ENCODE data around the gene HNRNPLL. TPM values are rescaled to one million over a fixed set of nuclear protein-coding genes. Genes with fewer than 3 reads are reported as not detected.
"Not testable (repeated sequence)": the region's sequence is repeated elsewhere in the genome, so short reads cannot be mapped to it uniquely, and the experiment has no call there.

Gene HNRNPLL
- 12.3 TPM for total RNA-seq

DNA sequence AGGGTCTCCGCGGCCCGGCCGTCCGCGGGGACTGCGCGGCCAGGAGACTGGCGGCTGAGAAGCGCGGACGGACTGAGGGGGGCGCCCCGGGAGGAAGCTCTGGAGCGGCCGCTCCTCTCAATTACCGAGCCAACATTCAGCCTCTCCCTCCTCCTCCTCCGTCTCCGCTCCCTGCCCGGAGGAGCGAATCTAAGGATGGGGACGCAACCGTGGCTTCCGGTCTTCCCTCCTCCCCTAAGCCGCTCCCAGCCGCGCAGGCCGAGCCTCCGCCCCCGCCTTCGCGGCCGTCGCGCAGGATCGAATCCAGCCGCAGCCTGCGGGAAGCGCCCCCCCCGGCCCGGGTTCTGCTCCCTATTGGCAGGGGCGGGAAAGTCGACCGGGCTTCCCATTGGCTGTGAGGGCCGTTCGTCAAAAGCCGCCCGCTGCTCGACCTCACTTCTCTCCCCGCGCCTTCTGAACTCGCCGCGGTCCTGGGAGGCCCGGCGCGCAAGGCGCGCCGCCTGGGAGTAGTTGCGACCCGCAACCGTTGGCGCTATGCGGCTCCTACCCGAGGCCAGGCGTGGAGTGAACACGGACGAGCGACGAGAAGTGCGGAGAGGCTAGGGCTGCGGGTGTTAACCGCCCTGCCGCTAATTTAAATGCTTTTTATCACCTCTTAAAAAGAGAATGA, at the start of gene HNRNPLL:
Gene HNRNPLL, minus strand, starts transcription at position 197 of the 670 bp plus-strand sequence. CDS start 302 bp downstream, outside the sequence.
- DNase-seq (ENCODE audit: low spot score) (peak; percentile 99), ATAC-seq (peak; percentile 91)

DNA sequence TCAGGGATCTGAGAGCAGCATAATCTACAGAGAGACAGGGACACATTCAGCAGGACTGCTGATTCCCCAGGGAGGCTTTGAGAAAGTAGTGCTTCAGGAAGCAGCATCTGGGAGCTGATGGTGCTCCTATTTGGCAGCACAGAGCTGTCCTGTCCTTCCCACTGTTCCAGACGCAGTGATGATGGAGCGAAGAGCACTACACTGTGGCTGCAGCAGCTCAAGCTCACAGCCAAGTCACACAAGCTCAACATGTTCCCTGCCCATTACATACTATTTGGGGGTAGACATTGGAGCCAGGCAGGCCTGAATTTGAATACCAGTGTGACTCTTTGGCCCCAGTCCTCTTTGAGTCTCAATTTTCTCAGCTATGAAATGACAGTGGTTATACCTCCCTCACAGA, 48.0 kb upstream of the HNRNPLL start:
- no peak for ATAC-seq
- DNase-seq (ENCODE audit: low spot score), result no peak

DNA sequence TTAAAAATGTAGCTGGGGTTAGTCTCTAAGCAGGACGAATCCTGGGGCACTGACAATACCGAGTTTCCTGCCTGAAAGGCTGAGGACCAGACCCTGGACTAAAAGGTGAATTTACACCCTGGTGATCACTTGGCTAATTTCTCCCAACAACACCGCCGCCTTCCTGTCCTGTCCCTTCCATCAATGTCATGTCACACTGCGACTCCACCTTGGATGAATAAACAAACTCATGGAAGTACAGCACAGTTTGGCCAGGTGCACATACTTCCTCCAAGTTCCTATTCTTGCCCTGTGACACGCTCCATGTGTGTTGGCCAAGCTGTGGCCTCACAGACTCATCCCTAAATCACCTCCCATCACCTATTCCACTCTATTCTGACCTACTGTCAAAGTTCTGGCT, 47.3 kb upstream of the HNRNPLL start:
- no peak for DNase-seq (ENCODE audit: low spot score)

DNA sequence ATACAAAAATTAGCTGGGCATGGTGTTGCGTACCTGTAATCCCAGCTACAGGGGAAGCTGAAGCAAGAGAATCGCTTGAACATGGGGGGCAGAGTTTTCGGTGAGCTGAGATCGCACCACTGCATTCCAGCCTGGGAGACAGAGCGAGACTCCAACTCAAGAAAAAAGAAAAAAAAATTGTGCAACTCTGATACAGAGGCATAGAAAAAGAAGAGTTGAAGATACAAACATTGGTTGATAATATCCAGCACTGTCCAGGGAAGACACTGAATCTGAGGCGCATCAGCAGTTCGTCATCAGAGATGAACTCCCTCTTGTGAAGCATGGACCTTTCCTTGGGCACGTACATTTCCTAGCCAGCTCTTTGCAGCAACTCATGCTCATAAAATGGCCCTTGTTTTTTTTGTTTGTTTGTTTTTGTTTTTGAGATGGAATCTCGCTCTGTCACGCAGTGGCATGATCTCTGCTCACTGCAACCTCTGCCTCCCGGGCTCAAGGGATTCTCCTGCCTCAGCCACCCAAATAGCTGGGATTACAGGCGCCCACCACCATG, 46.5 kb upstream of the HNRNPLL start:
- DNase-seq (ENCODE audit: low spot score), result no peak
- no peak for ATAC-seq

More for the DNA sequence above, 47.3 kb upstream of the HNRNPLL start:
- no peak for ATAC-seq

DNA sequence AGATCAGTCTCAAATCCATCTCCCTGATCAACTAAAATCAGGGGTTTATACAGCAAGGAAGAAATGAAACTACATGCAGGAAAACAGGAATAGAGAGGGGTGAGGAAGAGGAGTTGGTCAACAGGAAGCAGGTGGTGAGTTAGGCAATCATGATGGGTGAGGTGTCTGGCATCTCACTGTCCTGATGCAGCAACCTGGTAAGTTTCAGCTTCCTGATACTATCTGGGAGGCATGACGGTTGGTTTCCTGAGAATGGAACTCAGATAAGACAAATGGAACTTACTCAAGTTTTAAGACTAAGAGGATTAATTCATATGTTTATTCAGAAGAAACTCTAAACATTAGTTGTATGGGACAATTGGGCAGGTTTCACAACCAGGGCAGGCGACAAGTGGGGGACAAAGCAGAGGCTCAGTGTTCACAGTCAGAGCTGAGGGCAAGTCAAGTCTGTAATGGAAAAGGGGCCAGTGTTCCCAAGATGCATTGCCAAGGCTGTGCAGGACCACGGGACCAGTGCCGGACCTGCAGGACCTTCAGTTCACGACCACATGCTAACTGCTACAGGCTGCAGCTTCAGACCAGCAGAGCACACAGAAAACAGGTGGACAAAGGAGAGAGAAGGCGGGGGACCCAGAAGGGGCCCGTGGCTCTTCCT, 45.5 kb upstream of the HNRNPLL start:
- no peak for DNase-seq (ENCODE audit: low spot score)
- no peak for ATAC-seq

DNA sequence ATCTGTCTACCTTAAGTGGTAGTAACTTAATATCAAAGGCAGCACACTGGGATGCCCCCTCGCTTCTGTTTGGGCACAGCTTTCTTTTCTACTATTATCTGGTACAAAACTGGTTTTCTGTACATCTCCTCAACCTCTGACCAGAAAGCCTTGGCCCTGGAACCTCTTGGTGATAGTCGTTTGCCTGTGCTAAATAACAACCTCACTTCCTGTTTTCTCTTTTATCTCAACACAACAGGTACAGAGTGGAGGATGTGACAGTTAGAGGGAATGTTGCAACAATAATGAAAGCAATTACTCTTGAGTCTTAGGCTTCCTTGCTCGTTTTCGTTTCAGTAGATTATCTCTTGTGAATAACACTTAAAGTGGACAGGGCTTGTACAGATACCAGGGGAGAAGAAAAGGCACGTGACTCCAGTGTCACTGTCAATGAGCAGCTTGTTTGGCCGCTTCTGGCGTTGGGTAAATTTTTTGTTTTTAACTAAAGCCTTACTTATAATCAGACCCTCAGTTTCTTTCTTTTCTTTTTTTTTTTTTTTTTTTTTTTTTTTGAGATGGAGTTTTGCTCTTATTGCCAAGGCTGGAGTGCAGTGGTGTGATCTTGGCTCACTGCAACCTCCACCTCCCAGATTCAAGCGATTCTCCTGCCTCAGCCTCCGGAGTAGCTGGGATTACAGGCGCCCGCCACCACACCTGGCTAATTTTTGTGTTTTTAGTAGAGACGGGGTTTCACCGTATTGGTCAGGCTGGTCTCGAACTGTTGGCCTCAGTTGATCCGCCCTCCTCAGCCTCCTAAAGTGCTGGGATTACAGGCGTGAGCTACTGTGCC, 41.2 kb upstream of the HNRNPLL start:
- DNase-seq (ENCODE audit: low spot score); ATAC-seq: not testable (repeated sequence)

DNA sequence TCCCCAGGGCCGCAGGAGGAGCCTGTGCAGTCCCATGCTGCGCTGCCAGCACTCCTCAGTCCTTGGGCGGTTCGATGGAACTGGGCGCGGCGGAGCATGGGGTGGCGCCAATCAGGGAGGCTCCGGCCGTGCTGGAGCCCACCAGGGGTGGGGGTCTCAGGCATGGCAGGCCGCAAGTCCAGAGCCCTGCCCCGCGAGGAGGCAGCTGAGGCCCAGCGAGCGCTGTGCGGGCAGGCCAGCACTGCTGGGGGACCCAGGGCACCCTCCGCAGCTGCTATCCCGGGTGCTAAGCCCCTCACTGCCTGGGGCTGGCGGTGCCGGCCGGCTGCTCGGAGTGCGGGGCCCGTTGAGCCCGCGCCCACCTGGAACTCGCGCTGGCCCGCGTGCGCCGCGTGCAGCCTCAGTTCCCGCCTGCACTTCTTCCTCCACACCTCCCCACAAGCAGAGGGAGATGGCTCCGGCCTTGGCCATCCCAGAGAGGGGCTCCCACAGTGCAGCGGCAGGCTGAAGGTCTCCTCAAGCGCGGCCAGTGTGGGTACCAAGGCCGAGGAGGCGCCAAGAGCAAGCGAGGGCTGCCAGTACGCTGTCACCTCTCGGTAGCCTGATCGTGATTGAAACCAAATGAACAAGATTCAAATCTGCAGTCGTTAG, 40.4 kb upstream of the HNRNPLL start:
- no peak for ATAC-seq
- no peak for DNase-seq (ENCODE audit: low spot score)

DNA sequence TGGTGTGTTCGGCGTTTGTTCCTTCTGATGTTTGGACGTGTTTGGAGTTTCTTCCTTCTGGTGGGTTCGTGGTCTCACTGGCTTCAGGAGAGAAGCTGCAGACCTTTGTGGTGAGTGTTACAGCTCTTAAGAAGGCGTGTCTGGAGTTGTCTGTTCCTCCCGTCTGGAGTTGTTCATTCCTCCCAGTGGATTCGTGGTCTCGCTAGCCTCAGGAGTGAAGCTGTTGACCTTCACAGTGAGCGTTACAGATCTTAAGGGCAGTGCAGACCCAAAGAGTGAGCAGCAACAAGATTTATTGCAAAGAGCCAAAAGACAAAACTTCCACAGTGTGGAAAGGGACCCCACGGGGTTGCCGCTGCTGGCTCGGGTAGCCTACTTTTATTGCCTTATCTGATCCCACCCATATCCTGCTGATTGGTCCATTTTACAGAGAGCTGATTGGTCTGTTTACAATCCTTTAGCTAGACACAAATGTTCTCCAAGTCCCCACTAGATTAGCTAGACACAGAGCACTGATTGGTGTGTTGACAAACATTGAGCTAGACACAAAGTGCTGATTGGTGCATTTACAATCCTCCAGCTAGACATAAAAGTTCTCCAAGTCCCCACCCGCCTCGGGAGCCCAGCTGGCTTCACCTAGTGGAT, 39.8 kb upstream of the HNRNPLL start:
- ATAC-seq; DNase-seq (ENCODE audit: low spot score): not testable (repeated sequence)

DNA sequence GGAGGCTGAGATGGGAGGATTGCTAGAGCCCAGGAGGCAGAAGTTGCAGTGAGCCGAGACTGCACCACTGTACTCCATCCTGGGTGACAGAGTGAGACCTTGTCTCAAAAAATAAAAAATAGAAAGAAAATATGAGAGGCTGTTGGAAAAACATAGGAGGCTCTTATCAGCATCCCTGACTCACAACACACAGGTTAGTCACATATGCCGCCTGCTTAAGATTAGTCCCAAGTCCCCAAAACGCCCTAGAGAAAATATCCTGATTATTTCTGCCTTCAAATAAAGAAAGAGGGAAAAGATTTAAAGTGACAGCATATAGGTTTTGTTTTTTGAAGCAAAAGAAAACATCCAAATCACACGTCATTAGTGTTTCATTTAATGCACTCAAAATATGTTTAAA, 33.3 kb upstream of the HNRNPLL start:
- no peak for ATAC-seq
- DNase-seq (ENCODE audit: low spot score), result no peak

DNA sequence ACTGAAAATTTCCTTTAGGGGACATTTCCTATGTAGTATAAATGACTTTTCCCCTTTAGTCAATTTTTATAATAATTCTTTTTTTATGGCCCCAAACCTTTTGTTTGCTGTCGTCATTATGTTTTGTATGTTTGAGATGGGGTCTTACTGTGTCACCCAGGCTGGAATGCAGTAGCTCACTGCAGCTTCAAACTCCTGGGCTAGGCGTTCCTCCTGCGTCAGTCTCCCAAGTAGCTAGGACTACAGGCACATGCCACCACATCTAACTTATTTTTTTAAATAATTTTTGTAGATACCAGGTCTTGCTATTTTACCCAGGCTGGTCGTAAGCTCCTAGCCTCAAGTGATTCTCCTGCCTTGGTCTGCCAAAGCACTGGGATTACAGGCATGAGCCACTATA, 32.4 kb upstream of the HNRNPLL start:
- ATAC-seq (no peak), DNase-seq (ENCODE audit: low spot score) (no peak)

DNA sequence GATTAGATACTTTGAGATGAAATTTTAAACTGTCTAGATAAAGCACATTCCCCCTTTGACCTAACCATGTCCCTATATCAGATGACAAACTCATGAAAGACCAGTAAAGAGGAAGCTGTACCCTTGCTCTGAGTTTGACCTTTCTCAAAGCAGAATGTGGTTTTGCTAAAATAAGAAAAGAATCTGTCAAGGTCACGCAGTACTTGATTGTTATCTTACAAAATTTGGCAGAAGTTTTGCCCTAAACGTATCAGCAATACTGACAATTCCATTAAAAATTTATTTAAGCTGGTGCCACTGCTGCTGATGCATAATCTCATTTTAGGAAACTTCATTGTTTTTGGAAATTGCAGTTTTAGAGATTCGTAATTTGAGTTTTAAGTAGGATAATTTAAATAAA, 32.0 kb upstream of the HNRNPLL start:
- no peak for DNase-seq (ENCODE audit: low spot score)
- ATAC-seq, result no peak

DNA sequence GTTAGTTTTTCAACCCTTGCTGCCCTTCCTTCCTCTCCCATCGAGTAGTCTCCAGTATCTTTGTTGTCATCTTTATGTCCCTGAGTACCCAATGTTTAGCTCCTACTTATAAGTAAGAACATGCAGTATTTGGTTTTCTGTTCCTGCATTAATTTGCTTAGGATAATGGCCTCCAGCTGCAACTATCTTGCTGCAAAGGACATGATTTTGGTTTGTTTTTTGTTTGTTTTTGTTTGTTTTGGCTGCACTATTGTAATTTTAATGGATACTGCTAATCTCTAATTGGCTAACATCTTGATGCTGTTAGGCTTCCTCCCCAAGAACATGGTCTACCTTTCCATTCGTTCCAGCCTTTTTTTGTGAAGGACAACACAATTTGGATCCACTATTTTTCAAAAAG, 31.2 kb upstream of the HNRNPLL start:
- ATAC-seq, result no peak

DNA sequence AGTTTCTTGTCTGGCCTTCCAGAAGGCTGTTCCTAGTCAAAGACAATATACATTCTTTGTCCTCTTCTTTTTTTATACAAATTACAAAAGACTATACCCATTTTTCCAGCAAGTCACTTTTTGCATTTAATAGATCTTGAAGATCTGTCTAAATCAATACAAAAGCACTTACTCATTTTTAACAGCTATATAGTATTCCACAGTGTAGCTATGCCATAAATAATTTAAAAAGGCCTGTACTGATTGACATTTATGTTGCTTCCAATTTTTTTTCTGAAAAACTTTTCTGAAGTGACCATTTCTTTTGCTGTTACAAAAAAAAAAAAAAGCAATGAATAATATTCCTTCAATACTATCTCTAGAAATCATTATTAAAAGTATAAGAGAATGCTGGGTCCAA, 30.3 kb upstream of the HNRNPLL start:
- DNase-seq (ENCODE audit: low spot score), result no peak
- no peak for ATAC-seq

More for the DNA sequence above, 31.2 kb upstream of the HNRNPLL start:
- DNase-seq (ENCODE audit: low spot score), result no peak

DNA sequence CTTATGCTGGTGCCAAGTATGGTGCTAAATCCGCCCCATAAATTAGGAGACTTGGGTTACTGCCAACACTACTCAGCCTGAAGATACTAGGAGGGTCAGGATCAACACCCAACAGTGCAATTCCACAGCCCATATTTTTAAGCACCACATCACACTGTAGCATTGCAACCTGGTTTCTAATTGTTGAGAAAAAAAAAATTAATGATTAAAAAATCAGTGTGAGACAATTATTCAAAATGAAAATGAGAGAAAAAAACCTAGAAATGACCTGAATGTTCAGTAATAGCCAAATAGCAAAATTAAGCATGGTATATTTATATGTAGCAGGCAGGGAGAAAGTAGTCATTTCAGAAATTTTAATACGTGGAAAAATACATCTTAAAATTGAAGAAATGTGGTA, 29.2 kb upstream of the HNRNPLL start:
- DNase-seq (ENCODE audit: low spot score) (no peak), ATAC-seq (no peak)

DNA sequence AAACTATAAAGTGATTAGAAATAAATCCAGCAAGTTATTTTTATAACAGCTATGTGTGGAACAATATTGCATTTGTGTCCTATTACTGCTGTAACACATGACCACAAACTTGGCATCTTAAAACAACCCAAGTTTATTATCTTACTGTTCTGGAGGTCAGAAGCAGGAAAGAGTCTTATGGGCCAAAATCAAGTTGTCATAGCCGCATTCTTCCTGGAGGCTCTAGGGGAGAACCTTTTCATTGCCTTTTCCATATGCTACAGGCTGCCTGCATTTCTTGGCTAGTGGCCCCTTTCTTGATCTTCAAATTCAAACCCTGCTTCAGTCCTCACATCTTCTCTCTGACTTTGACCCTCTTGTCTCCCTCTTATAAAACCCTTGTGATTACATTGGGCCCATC, 27.0 kb upstream of the HNRNPLL start:
- no peak for ATAC-seq

DNA sequence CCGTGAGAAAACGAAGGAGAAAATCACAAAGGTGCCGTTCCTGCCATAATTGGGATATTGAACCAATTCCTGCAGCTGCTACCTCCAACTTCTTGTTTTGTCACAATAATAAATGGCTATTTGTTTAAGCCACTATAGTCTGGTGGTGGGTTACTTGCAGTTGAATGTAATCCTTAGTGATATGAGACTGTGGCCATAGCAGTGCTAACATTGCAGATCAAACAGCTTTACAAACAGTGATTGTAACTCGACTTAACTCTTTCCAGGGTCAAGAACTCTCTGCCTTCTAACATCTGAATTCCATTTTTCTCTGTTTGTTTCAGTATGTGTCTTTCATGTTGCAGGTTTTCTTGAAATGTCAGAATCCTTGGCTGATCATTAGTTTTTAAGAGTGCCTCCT, 24.7 kb upstream of the HNRNPLL start:
- no peak for ATAC-seq

More for the DNA sequence above, 27.0 kb upstream of the HNRNPLL start:
- no peak for DNase-seq (ENCODE audit: low spot score)

DNA sequence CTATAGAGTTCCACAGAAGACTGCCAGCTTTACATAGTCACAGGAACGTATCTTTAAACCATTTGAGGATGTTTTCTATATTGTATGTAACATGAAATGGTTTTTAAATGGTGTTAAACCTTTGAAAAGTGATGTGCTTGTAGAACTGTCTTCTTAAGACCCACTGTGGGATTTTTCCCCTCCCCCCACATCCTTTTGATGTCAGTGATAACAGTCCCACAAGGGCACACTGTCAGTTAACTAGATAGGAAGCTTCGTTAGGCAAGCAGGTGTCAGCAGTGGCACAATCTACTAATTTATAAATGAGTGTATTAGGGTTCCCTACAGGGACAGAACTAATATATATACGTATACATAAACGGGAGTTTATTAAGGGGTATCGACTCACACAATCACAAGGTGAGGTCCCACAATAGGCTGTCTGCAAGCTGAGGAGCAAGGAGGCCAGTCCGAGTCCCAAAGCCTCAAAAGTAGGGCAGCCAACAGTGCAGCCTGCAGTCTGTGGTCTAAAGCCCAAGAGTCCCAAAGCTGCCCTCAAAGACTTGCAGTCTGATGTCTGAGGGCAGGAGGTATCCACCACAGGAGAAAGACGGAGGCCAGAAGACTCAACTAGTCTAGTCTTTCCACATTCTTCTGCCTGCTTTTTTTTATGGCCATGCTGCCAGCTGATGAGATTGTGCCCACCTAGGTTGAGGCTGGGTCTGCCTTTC, 23.8 kb upstream of the HNRNPLL start:
- ATAC-seq, result no peak
- DNase-seq (ENCODE audit: low spot score), result no peak

More for the DNA sequence above, 24.7 kb upstream of the HNRNPLL start:
- DNase-seq (ENCODE audit: low spot score), result no peak

DNA sequence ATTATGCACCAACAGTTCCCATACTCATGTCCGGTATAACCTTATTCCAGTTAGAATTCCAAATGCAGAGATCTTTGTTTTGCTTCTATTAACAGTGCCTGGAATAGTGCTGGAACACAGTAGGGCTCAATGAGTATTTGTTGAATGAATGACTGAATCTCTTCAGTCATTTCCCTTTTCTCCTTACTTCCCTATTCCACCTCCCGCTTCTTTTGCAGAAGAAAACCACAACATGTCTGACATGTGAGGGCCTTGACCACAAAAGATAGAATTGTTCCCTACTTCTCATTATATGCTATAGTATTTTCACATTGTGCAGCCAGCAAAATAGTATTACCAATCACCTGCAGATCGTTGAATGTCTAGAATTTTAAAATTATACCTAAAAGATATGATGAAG, 19.5 kb upstream of the HNRNPLL start:
- no peak for DNase-seq (ENCODE audit: low spot score)
- no peak for ATAC-seq

DNA sequence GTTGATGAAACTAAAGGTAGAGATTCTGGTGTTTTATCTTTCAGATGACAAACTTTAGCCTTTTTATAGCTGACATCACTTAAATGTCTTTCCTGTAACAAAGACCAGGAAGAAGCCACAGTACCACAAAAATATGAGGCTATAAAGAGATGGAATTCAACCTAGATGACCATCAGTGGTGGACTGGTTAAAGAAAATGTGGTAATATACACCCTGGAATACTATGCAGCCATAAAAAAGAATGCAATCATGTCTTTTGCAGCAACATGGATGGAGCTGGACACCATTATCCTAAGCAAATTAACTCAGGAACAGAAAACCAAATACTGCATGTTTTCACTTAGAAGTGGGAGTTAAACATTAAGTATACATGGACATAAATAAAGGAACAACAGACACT, 18.3 kb upstream of the HNRNPLL start:
- DNase-seq (ENCODE audit: low spot score), result no peak

More for the DNA sequence above, 18.3 kb upstream of the HNRNPLL start:
- no peak for ATAC-seq
